HuH-7.5 (cell line): ENCODE data around the gene CDH3.
"Not testable (repeated sequence)": the region's sequence is repeated elsewhere in the genome, so short reads cannot be mapped to it uniquely, and the experiment has no call there.

ENCODE experiments used
- DNase-seq: peaks from one replicate; pipeline ENCODE4 v3.0.0; 2011; ENCODE audit warnings: low spot score

CDH3 gene

DNA sequence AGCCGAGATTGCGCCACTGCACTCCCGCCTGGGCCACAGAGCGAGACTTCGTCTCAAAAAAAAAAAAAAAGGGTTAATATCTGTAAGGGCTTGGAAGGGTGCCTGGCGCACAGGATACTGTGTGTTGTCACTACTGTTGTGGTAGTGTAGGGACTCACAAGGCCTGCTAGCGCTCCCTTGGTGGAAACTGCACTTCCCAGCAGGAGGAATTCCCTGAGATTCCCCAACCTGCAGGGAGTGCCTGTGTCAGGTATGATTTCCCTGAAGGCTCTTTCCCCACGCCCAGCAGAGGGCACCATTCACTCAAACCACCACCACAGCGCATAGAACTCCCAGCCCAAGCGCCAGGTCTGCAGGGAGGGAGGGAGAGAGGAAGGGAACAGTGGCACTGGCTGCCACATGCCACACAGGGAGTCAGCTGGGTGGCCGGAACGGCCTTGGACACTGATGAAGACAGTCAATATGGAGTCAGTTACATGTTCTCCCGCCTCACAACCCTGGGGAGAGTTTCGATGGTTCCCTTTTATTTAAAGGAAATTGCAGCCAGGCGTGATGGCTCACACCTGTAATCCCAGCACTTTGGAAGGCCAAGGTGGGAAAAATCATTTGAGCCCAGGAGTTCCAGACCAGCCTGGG is 59.2 kb downstream of the CDH3 start:
- DNase-seq, result peak; percentile 92

- peak; percentile 72 for DNase-seq
These were observed 62.4 kb downstream of the CDH3 start for GRCh38 chr16:68707340-68708152.

DNA sequence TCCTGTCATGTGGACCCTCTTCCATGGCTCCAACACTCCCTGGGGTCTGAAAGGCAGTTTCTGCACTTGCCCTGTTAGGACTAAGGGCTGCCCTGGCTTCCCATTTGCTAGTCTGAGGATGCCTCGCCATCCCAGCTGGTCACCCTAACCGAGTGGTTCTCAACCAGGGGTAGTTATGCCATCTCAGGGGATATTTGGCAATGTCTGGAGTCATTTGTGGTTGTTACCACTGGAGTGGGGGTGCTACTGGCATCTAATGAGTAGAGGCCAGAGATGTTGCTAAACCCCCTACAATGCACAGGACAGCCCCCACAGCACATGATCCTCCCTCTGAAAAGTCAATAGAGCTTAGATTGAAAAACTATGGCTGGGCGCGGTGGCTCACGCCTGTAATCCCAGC is 65.1 kb downstream of the CDH3 start:
- DNase-seq, result no peak

GRCh38 chr16:68711421-68712139 is 66.5 kb downstream of the CDH3 start:
- DNase-seq, result no peak

- DNase-seq, result no peak
These were observed 68.3 kb downstream of the CDH3 start for GRCh38 chr16:68713361-68713760.

- no peak for DNase-seq
These were observed 70.4 kb downstream of the CDH3 start for GRCh38 chr16:68715471-68715870.

DNA sequence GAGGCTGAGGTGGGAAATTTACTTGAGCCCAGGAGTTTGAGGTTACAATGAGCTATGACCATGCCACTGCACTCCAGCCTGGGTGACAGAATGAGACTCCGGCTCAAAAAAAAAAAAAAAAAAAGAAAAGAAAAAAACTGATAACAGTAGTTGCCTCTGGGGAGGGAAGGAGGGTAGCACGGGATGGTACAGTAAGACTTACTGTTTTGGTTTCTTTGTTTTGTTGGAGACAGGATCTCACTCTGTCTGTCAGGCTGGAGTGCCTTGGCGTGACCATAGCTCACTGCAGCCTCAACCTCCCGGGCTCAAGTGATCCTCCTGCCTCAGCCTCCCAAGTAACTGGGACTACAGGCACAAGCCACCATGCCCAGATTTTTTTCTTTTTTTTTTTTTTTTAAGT is 71.4 kb downstream of the CDH3 start:
- DNase-seq, result not testable (repeated sequence)

GRCh38 chr16:68717684-68718083 is 72.6 kb downstream of the CDH3 start:
- DNase-seq, result no peak

DNA sequence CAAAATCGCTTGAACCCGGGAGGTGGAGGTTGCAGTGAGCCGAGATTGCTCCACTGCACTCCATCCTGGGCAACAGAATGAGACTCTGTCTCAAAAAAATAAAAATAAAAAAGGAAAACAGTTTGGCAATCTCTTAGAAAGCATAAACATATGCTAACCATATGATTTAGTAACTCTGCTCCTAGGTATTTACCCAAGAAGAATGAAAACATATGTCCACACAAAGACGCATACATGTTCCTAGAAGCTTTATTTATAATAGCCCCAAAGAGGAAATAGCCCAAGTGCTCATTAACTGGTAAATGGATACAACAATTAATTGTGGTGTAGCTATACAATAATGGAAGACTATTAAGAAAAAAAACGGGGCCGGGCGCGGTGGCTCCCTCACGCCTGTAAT is 73.5 kb downstream of the CDH3 start:
- DNase-seq, result no peak

DNA sequence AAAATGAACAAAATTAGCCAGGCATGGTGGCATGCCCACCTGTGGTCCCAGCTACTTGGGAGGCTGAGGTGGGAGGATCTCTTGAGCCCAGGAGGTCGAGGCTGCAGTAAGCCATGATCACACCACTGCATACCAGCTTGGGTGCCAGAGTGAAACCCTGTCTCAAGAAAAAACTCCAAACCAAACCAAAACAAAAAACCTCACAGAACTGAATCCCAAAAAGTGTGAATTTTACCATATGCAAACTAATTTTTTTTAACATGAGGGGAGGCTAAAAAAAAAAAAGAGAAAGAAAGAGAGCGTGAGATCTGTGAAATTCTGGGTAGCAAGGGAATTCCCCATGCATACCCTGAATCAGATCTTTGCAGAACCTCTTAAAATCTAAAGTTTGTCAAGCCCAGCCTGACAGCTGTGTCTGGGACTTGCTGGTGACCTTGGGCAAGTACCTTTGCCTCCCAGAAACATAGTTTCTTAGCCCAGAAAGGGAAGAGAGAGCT is 74.9 kb downstream of the CDH3 start:
- DNase-seq, result no peak

GRCh38 chr16:68722119-68723024 is 77.3 kb downstream of the CDH3 start:
- no peak for DNase-seq

DNA sequence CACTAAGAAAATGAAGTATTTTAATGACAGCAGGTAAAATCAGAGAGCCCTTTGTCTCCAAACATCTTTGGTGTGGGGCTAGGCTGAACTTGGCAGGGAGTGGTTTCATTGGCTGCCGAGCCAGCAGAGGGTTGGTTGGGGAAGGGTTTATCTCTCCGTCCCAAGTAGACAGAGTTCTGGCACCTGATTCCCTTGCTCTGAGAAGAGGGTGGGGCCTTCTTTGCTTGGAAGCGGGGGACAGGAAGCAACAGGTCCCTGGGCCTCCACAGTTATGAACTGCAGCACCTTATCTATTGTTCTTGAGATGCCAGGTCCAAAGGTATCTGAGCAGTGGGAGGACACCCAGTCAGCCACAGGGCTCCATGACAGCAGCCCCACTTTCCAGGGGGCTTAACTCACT is 79.7 kb downstream of the CDH3 start:
- DNase-seq, result no peak

- DNase-seq, result no peak
These were observed 83.4 kb downstream of the CDH3 start for GRCh38 chr16:68728523-68728922.

DNA sequence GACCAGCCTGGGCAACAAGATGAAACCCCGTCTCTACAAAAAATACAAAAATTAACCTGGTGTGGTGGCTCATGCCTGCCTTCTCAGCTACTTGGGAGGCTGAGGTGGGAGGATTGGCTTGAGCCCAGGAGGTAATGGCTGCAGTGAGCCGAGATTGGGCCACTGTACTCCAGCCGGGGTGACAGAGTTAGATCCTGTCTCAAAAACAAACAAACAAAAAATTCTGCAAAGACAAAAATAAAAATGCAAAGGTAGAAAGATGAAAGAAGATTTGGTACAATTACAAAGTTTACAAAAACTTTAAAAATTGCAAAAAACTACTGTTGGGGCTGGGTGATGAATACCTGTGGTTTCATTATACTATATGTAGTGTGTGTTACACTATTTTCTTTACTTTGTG is 86.5 kb downstream of the CDH3 start:
- DNase-seq, result no peak

- DNase-seq, result peak; percentile 91
These were observed 87.1 kb downstream of the CDH3 start for GRCh38 chr16:68732042-68732680.

DNA sequence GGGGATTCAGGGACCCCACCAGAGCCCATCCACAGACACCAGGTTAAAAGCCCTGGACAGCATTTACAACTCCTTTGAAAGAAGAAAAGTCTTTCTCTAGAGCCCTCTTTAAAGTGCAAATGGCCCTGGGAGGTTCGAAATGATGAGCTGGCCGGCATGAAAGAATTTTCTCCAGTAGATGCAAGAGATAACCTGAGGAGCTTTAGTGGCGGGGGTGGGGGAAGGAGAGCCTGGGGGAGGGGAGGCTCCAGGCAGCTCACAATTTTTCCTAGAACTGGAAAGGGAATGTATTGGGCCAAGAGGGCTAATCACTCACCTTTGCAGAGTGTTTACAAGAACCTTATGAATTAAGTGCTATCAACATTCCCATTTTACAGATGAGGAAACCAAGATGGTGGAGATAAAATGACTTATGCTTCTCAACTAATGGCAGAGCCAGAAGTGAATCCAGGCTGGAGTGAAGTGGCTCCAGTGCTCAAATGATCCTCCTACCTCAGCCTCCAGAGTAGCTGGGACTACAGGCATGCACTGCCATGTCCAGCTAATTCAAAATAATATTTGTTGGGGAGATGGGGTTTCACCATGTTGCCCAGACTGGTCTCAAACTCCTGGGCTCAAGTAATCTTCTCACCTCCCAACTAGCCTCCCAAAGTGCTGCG is 87.8 kb downstream of the CDH3 start:
- no peak for DNase-seq

- no peak for DNase-seq
These were observed 88.5 kb downstream of the CDH3 start for GRCh38 chr16:68733570-68733969.

DNA sequence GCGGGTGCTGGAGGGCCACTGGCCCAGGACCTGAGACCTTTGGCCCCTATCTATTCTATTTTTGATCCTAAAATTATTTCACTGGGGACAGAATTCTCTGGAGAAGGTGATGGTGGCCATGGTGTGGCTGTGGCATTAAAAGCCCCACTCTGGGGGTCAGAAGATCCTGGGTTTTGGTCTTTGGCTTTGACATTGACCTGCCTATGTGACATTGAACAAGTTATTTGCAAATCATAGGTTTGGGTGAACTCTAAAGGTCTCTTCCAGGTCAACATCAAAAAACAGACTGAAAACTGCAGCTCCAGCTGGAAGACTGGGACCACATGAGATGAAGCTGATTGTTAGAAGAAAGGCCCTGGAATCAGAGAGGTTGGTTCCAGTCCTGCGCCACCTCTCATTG is 89.7 kb downstream of the CDH3 start:
- DNase-seq, result no peak

- DNase-seq, result no peak
These were observed 91.5 kb downstream of the CDH3 start for GRCh38 chr16:68736561-68736960.

GRCh38 chr16:68737046-68737729 is 92.1 kb downstream of the CDH3 start, which contains the start of gene CDH1:
CDH1 (plus strand) TSS chr16:68737292; CDS start chr16:68737416, 124 bp downstream.
- peak; percentile 83 for DNase-seq
